Fibroblast of gingiva (primary cell): ENCODE measurements around the gene APOC4.
"Not testable (repeated sequence)": the region's sequence is repeated elsewhere in the genome, so short reads cannot be mapped to it uniquely, and the experiment has no call there.

ENCODE experiments used
- DNase-seq: peaks from one replicate; pipeline ENCODE4 v3.0.0-alpha.2; 2011; ENCODE audit warnings: low read depth

Gene APOC4

GRCh38 chr19:44942067-44942571 is at the start of gene APOC4:
Gene APOC4, plus strand, starts transcription at chr19:44942237. Its CDS starts 41 bp downstream, at chr19:44942278.
- no peak for DNase-seq

DNA sequence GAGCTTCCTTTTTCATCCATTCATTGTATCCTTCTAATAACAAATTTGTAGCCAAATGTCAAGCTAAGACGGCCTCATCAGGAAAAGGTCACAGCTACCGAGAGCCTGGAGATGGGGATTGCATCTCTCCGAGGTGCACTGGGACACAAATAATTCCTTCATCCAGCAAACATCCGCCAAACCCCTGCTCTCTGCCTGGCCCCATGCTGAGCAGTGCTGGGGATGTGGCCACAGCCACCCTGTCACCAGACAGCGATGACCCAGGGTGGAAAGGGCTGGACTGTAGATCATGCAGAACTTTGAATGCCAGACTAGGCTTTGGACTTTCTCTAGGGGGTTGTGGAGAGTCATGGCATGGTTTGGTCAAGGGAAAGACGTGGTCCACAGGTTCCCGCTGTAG is 49.1 kb upstream of the APOC4 start:
- no peak for DNase-seq

GRCh38 chr19:44893332-44894051 is 48.5 kb upstream of the APOC4 start:
- DNase-seq, result no peak

DNA sequence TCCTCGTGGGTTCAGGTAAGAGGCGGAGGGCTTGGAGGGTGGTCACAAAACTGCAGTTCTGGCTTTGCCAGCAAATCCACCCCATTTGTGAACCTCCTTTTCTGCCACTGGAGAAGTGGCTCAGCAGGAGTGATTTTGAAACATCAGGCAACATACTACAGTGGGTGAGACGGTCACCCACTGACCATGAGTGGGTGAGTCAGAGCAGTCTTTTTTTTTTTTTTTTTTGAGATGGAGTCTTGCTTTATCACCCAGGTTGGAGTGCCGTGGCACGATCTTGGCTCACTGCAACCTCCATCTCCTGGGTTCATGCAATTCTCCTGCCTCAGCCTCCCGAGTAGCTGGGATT is 48.0 kb upstream of the APOC4 start:
- no peak for DNase-seq

DNA sequence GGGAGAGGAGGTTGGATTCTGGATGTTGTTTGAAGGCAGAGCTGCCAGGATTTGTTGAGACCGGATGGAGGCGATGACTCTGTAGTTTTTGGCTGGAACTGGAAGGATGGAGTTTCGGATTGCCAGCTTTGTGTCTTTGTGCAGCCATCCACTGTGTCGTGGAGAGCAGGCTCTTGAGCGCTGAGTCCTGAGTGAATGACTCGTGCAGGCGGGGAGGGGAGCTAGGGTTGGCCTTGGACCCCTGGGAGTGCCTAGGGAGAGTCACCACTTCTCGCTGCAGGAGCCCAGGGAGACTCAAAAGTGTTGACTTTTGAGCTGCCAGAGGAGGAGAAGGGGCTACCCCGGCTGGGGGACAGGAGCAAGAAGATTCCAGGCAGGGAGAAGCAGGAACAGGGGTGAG is 47.1 kb upstream of the APOC4 start:
- DNase-seq, result no peak

DNA sequence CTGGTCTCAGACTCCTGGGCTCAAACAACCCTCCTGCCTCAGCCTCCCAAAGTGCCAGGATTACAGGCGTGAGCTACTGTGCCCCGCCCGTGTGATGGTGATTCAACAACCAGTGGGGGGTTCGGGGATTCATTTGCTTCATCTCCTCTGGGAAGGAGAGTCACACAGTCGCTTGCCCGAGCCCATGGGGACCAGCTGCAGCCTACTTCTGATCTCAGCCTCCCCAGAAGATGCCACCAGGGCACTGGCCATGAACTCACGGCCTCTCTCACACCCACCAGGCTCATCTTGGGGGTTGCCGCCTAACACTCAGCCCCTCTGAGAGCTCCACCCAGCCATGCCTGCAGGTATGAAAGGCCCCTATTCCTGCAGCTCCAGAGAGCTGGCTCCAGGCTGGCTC is 44.2 kb upstream of the APOC4 start:
- DNase-seq, result no peak

DNA sequence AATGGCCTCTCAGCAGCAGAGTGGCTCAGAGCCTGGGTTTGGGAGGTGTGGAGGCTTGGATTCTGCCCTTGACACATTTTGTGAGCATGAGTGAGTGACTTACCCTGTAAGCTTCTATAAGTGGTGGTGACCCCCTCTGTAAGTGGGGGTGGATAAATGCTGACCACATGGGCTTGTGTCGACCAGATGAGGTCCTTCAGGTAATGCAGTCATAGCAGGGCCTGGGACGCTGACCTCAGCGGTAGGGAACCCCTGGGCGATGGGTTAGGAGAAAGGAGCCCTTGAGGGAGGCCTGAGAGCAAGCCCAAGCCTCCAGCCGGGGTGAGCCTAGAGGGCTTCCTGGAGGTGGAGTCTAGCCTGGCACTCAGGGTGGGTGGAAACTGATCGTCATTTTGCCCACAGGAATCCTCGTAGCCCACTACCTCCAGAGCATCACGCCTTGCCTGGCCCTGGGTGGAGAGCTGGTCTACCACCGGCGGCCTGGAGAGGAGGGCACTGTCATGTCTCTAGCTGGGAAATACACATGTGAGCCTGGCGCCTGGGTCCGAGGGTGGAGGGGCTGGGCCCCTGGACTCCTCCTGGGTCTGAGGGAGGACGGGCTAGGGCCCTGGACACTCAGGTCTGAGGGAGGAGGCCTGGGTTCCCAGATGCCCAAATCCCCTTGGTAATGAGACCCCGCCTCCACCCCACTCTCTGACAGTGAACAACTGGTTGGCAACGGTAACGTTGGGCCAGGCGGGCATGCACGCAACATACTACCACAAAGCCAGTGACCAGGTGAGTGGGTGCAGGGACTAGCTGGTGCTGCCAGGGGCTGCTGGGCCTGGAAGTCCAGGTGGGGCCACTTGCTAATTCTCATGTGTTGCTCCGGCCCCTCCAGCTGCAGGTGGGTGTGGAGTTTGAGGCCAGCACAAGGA is 41.5 kb upstream of the APOC4 start:
- DNase-seq, result no peak

DNA sequence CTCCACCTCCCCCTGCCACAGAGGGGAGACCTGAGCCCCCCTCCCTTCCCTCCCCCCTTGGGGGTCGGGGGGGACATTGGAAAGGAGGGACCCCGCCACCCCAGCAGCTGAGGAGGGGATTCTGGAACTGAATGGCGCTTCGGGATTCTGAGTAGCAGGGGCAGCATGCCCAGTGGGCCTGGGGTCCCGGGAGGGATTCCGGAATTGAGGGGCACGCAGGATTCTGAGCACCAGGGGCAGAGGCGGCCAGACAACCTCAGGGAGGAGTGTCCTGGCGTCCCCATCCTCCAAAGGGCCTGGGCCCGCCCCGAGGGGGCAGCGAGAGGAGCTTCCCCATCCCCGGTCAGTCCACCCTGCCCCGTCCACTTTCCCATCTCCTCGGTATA is 38.8 kb upstream of the APOC4 start:
- no peak for DNase-seq

DNA sequence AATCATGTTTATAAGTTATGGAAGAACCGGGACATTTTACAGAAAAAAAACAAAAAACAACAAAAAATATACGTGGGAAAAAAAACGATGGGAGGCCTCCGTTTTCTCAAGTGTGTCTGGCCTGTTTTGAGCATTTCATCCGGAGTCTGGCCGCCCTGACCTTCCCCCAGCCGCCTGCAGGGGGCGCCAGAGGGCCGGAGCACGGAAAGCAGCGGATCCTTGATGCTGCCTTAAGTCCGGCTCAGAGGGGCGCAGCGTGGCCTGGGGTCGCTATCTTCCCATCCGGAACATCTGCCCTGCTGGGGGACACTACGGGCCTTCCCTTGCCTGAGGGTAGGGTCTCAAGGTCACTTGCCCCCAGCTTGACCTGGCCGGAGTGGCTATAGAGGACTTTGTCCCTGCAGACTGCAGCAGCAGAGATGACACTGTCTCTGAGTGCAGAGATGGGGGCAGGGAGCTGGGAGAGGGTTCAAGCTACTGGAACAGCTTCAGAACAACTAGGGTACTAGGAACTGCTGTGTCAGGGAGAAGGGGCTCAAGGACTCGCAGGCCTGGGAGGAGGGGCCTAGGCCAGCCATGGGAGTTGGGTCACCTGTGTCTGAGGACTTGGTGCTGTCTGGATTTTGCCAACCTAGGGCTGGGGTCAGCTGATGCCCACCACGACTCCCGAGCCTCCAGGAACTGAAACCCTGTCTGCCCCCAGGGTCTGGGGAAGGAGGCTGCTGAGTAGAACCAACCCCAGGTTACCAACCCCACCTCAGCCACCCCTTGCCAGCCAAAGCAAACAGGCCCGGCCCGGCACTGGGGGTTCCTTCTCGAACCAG is 38.2 kb upstream of the APOC4 start:
- peak; percentile 50 for DNase-seq

- no peak for DNase-seq
These were observed 37.5 kb upstream of the APOC4 start for GRCh38 chr19:44904426-44904994.

DNA sequence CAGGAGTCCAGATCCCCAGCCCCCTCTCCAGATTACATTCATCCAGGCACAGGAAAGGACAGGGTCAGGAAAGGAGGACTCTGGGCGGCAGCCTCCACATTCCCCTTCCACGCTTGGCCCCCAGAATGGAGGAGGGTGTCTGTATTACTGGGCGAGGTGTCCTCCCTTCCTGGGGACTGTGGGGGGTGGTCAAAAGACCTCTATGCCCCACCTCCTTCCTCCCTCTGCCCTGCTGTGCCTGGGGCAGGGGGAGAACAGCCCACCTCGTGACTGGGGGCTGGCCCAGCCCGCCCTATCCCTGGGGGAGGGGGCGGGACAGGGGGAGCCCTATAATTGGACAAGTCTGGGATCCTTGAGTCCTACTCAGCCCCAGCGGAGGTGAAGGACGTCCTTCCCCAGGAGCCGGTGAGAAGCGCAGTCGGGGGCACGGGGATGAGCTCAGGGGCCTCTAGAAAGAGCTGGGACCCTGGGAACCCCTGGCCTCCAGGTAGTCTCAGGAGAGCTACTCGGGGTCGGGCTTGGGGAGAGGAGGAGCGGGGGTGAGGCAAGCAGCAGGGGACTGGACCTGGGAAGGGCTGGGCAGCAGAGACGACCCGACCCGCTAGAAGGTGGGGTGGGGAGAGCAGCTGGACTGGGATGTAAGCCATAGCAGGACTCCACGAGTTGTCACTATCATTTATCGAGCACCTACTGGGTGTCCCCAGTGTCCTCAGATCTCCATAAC is 36.4 kb upstream of the APOC4 start, which contains the start of gene APOE:
APOE (plus strand) TSS at position 360 of the 724 bp plus-strand sequence. CDS start 829 bp downstream, outside the sequence.
- DNase-seq, result no peak

DNA sequence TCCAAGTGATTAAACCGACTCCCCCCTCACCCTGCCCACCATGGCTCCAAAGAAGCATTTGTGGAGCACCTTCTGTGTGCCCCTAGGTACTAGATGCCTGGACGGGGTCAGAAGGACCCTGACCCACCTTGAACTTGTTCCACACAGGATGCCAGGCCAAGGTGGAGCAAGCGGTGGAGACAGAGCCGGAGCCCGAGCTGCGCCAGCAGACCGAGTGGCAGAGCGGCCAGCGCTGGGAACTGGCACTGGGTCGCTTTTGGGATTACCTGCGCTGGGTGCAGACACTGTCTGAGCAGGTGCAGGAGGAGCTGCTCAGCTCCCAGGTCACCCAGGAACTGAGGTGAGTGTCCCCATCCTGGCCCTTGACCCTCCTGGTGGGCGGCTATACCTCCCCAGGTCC is 34.4 kb upstream of the APOC4 start:
- DNase-seq, result no peak

DNA sequence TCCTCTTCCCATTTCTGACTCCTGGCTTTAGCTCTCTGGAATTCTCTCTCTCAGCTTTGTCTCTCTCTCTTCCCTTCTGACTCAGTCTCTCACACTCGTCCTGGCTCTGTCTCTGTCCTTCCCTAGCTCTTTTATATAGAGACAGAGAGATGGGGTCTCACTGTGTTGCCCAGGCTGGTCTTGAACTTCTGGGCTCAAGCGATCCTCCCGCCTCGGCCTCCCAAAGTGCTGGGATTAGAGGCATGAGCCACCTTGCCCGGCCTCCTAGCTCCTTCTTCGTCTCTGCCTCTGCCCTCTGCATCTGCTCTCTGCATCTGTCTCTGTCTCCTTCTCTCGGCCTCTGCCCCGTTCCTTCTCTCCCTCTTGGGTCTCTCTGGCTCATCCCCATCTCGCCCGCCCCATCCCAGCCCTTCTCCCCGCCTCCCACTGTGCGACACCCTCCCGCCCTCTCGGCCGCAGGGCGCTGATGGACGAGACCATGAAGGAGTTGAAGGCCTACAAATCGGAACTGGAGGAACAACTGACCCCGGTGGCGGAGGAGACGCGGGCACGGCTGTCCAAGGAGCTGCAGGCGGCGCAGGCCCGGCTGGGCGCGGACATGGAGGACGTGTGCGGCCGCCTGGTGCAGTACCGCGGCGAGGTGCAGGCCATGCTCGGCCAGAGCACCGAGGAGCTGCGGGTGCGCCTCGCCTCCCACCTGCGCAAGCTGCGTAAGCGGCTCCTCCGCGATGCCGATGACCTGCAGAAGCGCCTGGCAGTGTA is 33.8 kb upstream of the APOC4 start:
- DNase-seq, result no peak

GRCh38 chr19:44908836-44909261 is 33.2 kb upstream of the APOC4 start:
- no peak for DNase-seq

- DNase-seq, result no peak
These were observed 32.3 kb upstream of the APOC4 start for GRCh38 chr19:44909775-44910174.

GRCh38 chr19:44911896-44912295 is 30.1 kb upstream of the APOC4 start:
- not testable (repeated sequence) for DNase-seq

DNA sequence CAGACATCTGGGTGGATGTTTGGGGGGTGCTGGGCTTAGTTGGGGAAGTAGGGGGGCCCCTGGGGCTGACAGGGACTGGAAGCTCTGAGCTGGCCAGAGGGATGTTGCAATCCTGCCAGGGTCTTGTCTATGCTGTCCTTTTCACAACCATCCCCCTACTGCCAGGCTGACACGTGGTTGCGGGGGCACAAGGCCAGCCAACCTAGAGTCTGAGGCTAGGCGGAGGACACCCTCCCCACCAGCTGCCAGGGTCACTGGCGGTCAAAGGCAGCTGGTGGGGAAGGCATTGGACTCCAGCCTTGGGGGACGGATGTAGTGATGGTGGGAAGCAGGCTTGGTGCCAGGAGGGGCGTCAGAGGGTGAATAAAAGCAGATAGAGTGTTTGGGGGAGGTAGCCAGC is 29.2 kb upstream of the APOC4 start:
- DNase-seq, result peak; percentile 44

DNA sequence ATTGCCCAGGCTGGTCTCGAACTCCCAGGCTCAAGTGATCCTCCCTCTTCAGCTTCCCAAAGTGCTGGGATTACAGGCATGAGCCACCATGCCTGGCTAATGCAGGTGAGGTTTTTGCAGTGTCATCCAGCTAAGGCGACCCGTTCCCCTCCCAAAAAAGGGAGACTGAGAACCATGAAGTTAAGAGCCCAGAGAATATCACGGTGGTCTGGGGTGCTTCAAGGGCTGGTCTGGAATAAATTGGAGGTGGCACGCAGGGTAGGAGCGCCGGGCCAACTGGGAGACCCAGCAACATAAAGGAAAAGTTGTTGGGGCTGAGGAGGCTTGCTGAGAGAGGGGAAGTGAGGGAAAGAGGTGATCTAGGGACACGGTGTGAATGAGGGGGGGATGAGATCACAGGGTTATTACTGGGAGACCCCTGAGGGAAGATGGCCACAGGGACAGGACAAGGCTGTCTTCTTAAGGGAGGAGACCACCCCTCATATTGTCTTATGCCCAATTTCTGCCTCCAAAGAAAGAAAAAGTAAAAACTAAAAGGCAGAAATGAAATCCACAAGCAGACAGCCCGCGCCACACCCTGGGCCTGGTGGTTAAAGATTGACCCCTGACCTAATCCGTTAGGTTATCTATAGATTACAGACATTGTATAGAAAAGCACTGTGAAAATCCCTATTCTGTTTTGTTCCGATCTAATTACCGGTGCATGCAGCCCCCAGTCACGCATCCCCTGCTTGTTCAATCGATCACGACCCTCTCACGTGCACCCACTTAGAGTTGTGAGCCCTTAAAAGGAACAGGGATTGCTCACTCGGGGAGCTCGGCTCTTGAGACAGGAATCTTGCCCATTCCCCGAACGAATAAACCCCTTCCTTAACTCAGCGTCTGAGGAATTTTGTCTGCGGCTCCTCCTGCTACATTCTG is 28.3 kb upstream of the APOC4 start:
- DNase-seq, result not testable (repeated sequence)
